Breast epithelium (tissue), 3 donors: Measurements from ENCODE around the gene AADACL4.

Experiments
- POLR2A ChIP-seq: fragments of 450-650 bp; IDR thresholded peaks from one replicate; pipeline ENCODE4 v1.6.1; 2016; ENCODE audit warnings: antibody characterized with exemption, mild to moderate bottlenecking, moderate library complexity
- POLR2AphosphoS5 ChIP-seq, 3 donors: sonication (generic); formaldehyde crosslinking; IDR thresholded peaks; one replicate each; pipeline ENCODE4 v1.6.1; 2017; ENCODE audit warnings: antibody characterized with exemption in 3 of 3

GRCh38 chr1:12644829-12645228, 944 bp downstream of the AADACL4 start:
- TF ChIP-seq POLR2A = no peak
- no peak for TF ChIP-seq POLR2AphosphoS5 (IDR thresholded peaks at IDR 0.05)
